Gastroesophageal sphincter (tissue), 4 donors: ENCODE results near the gene CEP112. TPM values are rescaled to one million over a fixed set of nuclear protein-coding genes. Genes with fewer than 3 reads are reported as not detected.

Experiments
- ATAC-seq: fragments of 150-250 bp; one replicate; pipeline ENCODE4 v1.9.1; 2016; ENCODE audit warnings: mild to moderate bottlenecking, moderate library complexity
- H3K27ac ChIP-seq, 4 donors: fragments of 200-600 bp; sonication (generic) in 3 of 4; 1 replicate in 3 of 4; 2 replicates in 1 of 4; pipeline ENCODE4 v1.5.1; 2016 to 2019
- H3K27me3 ChIP-seq: fragments of 200-600 bp; sonication (generic); one replicate; pipeline ENCODE4 v1.5.1; 2019
- H3K36me3 ChIP-seq, 2 donors: fragments of 200-600 bp; sonication (generic); one replicate each; pipeline ENCODE4 v1.5.1; 2019; ENCODE audit warnings: control low read depth in 1 of 2
- H3K4me1 ChIP-seq, 3 donors: fragments of 200-600 bp; sonication (generic); 1 replicate in 2 of 3; 2 replicates in 1 of 3; pipeline ENCODE4 v1.5.1; 2016 to 2019; ENCODE audit warnings: control low read depth in 2 of 3
- H3K4me3 ChIP-seq, 2 donors: fragments of 200-600 bp; sonication (generic); one replicate each; pipeline ENCODE4 v1.5.1; 2019; ENCODE audit warnings: mild to moderate bottlenecking in 1 of 2, moderate library complexity in 1 of 2
- H3K9me3 ChIP-seq, 3 donors: fragments of 200-600 bp; sonication (generic); one replicate each; pipeline ENCODE4 v1.5.1; 2017 to 2019; ENCODE audit warnings: control low read depth in 2 of 3
- EP300 ChIP-seq: sonication (generic); formaldehyde crosslinking; IDR thresholded peaks from one replicate; pipeline ENCODE4 v1.6.1; 2017; ENCODE audit warnings: antibody characterized with exemption, mild to moderate bottlenecking
- POLR2A ChIP-seq, 2 donors: fragments of 450-650 bp; IDR thresholded peaks; one replicate each; pipeline ENCODE4 v1.6.1; 2017; ENCODE audit warnings: antibody characterized with exemption in 2 of 2, mild to moderate bottlenecking in 2 of 2, moderate library complexity in 1 of 2
- POLR2AphosphoS5 ChIP-seq: sonication (generic); formaldehyde crosslinking; IDR thresholded peaks from one replicate; pipeline ENCODE4 v1.6.1; 2017; ENCODE audit warnings: antibody characterized with exemption
- WGBS, 2 donors: methylation state at CpG; one replicate each; pipeline ENCODE4 v1.1.5; 2018; ENCODE audit warnings: low coverage in 1 of 2; 5-methylcytosine and 5-hydroxymethylcytosine counted together
- total RNA-seq, 4 donors: library from RNA; depleted of rRNA; stranded (reverse); fragments of >200 nt; gene quantifications; one replicate each; pipeline ENCODE4 v1.1.0, GENCODE V29; 2016
- TF ChIP-seq, protein P1 (sequence below), 4 experiments: fragments of 200-600 bp in 2 of 4; fragments of 450-650 bp in 2 of 4; sonication (generic) in 1 of 4; IDR thresholded peaks; one replicate each; pipeline ENCODE4 v1.5.1; 2017 to 2019; ENCODE audit warnings: antibody characterized with exemption in 4 of 4, mild to moderate bottlenecking in 2 of 4, moderate library complexity in 2 of 4

CEP112 gene
- total RNA-seq, 4 donors from 2014 or later, result 21.9 to 38.2 (median 27.0) TPM

DNA sequence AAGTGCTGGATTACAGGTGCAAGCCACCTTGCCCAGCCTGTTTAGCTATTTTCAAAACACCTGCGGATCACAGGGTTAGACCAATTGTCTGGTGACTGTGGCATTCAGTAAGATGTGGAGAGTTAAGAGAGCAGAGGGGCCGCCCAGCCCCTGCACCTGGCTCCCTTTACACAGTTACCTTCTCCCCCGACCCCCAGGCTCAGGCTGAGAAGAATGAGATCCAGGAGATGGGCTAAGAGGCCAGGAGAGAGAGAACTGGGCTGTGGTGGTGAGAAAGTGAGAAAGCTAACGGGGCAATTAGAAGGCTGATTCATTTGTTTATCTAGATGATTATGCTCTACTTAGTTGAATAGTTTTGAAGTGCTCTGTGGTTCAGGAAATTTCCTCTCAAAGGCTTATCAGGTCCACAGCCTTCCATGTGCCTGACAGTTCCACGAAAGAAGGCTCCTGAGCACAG is 562.7 kb downstream of the CEP112 start:
- Histone ChIP-seq H3K9me3 (no peaks in the 10 kb centered on the region), H3K4me3 (no peak overlapping the region), H3K4me1 (peaks cover 0 to 15% (median 9%) of the 10 kb centered on the region in 3 donors), H3K27ac (peak overlapping the region in 2 of 4 donors; percentile 20 to 62), H3K36me3 (no peaks in the 10 kb centered on the region), H3K27me3 (no peaks in the 10 kb centered on the region)
- ATAC-seq, result no peak
- TF ChIP-seq, protein P1, sequence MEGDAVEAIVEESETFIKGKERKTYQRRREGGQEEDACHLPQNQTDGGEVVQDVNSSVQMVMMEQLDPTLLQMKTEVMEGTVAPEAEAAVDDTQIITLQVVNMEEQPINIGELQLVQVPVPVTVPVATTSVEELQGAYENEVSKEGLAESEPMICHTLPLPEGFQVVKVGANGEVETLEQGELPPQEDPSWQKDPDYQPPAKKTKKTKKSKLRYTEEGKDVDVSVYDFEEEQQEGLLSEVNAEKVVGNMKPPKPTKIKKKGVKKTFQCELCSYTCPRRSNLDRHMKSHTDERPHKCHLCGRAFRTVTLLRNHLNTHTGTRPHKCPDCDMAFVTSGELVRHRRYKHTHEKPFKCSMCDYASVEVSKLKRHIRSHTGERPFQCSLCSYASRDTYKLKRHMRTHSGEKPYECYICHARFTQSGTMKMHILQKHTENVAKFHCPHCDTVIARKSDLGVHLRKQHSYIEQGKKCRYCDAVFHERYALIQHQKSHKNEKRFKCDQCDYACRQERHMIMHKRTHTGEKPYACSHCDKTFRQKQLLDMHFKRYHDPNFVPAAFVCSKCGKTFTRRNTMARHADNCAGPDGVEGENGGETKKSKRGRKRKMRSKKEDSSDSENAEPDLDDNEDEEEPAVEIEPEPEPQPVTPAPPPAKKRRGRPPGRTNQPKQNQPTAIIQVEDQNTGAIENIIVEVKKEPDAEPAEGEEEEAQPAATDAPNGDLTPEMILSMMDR (IDR thresholded peaks at IDR 0.05), result no peak
- TF ChIP-seq POLR2AphosphoS5, result no peak
- TF ChIP-seq POLR2A (IDR thresholded peaks at IDR 0.05), result no peak
- TF ChIP-seq EP300, result no peak
- 76 to 83% methylated on average over 4 of the region's 5 CpGs for WGBS, 2 donors

DNA sequence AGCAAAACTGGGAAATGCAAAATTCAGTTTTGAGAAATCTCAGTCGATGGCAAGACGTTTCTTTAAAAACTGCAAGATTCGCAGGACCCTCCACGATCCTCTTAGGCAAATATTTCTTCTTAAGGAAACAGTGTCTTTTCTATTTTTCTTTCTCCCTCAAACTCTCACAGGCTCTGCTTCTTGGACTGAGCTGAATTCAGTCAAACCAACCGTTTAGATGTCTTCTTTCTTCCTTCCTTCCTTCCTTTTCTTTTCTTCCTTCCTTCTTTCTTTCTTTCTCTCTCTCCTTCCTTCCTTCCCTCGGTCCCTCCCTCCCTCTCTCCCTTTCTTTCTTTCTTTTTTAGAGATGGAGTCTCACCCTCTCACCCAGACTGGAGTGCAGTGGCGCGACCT is 563.3 kb downstream of the CEP112 start:
- Histone ChIP-seq H3K4me3 (no peak overlapping the region), H3K9me3 (no peaks in the 10 kb centered on the region), H3K4me1 (peaks cover 0 to 15% (median 9%) of the 10 kb centered on the region in 3 donors), H3K36me3 (no peaks in the 10 kb centered on the region), H3K27me3 (no peaks in the 10 kb centered on the region), H3K27ac (peak overlapping the region in 3 of 4 donors; percentile 49 to 62 (median 62))
- peak; percentile 22 for ATAC-seq
- TF ChIP-seq EP300 (no peak), POLR2A (IDR thresholded peaks at IDR 0.05) (no peak), POLR2AphosphoS5 (no peak)
- TF ChIP-seq, protein P1 (IDR thresholded peaks at IDR 0.05), result no peak
- WGBS, 2 donors, result 23 to 53% methylated on average over 5 to 7 of the region's 8 CpGs

- Histone ChIP-seq H3K36me3 (no peaks in the 10 kb centered on the region), H3K4me3 (no peak overlapping the region), H3K27me3 (no peaks in the 10 kb centered on the region), H3K9me3 (no peaks in the 10 kb centered on the region), H3K27ac (peak overlapping the region in 3 of 4 donors; percentile 49 to 62 (median 62)), H3K4me1 (peaks cover 0 to 15% (median 9%) of the 10 kb centered on the region in 3 donors)
- TF ChIP-seq, protein P1 (IDR thresholded peaks at IDR 0.05), result no peak
- TF ChIP-seq POLR2A (IDR thresholded peaks at IDR 0.05), result no peak
- TF ChIP-seq EP300, result no peak
- TF ChIP-seq POLR2AphosphoS5, result peak; percentile 73
- peak; percentile 65 for ATAC-seq
- WGBS, 2 donors, result 24 to 49% methylated on average over 14 to 16 of the region's 17 CpGs
These were observed 563.9 kb downstream of the CEP112 start for GRCh38 chr17:65627891-65628643.

DNA sequence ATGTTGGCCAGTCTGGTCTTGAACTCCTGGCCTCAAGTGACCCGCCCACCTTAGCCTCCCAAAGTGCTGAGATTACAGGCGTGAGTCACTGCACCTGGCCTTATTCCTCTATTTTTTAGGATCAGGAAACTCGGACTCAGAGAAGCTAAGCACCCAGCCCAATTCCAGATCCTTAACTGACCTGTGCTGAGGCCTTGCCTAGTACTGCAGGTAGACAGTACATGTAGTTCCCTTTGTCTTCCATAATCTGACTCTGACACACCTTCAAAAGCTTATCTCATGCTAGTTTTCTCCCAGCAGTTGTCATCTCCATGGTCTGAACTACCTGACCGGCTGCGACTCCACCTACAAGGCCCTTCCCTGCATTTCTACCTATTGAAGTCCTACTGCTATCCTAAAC is 564.8 kb downstream of the CEP112 start:
- WGBS, 2 donors, result 93 to 100% methylated on average over 2 to 5 of the region's 5 CpGs
- Histone ChIP-seq H3K4me1 (peaks cover 0 to 15% (median 9%) of the 10 kb centered on the region in 3 donors), H3K9me3 (no peaks in the 10 kb centered on the region), H3K4me3 (no peak overlapping the region), H3K27ac (no peak overlapping the region), H3K36me3 (no peaks in the 10 kb centered on the region), H3K27me3 (no peaks in the 10 kb centered on the region)
- ATAC-seq, result no peak
- TF ChIP-seq EP300 (no peak), POLR2AphosphoS5 (no peak), POLR2A (IDR thresholded peaks at IDR 0.05) (no peak)
- TF ChIP-seq, protein P1 (IDR thresholded peaks at IDR 0.05), result no peak

GRCh38 chr17:65626451-65626850 is 565.5 kb downstream of the CEP112 start:
- Histone ChIP-seq H3K36me3 (no peaks in the 10 kb centered on the region), H3K4me1 (peaks cover 0 to 15% (median 9%) of the 10 kb centered on the region in 3 donors), H3K9me3 (no peaks in the 10 kb centered on the region), H3K27me3 (no peaks in the 10 kb centered on the region), H3K27ac (no peak overlapping the region), H3K4me3 (no peak overlapping the region)
- TF ChIP-seq, protein P1 (IDR thresholded peaks at IDR 0.05), result no peak
- TF ChIP-seq POLR2AphosphoS5 (no peak), POLR2A (IDR thresholded peaks at IDR 0.05) (no peak), EP300 (no peak)
- no peak for ATAC-seq
